IMR-90 (cell line): ENCODE measurements around the gene KLF1. TPM values are rescaled to one million over a fixed set of nuclear protein-coding genes. Genes with fewer than 3 reads are reported as not detected.

ENCODE experiments used
- ATAC-seq: fragments of 200-7000 bp; cut with Tn5 transposase; 2 replicates; pipeline ENCODE4 v1.9.1; 2020; ENCODE audit warnings: low read depth, mild to moderate bottlenecking, moderate library complexity
- BruUV-seq: library from RNA; stranded (reverse); fragments of 400-500 nt; replicated peaks from 2 replicates; lab custom pipeline; 2021; lab: Mats Ljungman, UMichigan
- CTCF ChIA-PET: fragments of 300-600 bp; formaldehyde crosslinking; extraction: SDS; loops from one replicate; lab custom pipeline; 2021; ENCODE audit warnings: antibody characterized with exemption; lab: Yijun Ruan, JAX
- POLR2A ChIA-PET: fragments of 300-600 bp; sonication (Branson Sonifier 250); formaldehyde crosslinking; loops from one replicate; lab custom pipeline; 2022; ENCODE audit warnings: antibody characterized with exemption; ENCODE audit not compliant: unreplicated experiment; lab: Charles Lee
- DNase-seq: peaks from one replicate; pipeline ENCODE4 v3.0.0; 2013
- H2AFZ ChIP-seq: replicated peaks from 2 replicates; pipeline ENCODE3; 2013; ENCODE audit warnings: low read length, mild to moderate bottlenecking; ENCODE audit not compliant: poor library complexity
- H2AK5ac ChIP-seq: 2 replicates; pipeline ENCODE4 v1.6.1; 2013; ENCODE audit warnings: low read depth, low read length, inconsistent platforms
- H2AK9ac ChIP-seq: replicated peaks from 2 replicates; pipeline ENCODE3; 2013; ENCODE audit warnings: mild to moderate bottlenecking, low read depth, low read length, moderate library complexity; ENCODE audit not compliant: poor library complexity
- H2BK120ac ChIP-seq: 2 replicates; pipeline ENCODE4 v1.6.1; 2013; ENCODE audit warnings: low read depth, low read length, inconsistent platforms
- H2BK15ac ChIP-seq: 3 replicates; pipeline ENCODE4 v1.6.1; 2013; ENCODE audit warnings: low read depth, low read length, inconsistent platforms
- H2BK20ac ChIP-seq: 2 replicates; pipeline ENCODE4 v1.6.1; 2013; ENCODE audit warnings: low read depth, mild to moderate bottlenecking, inconsistent platforms, low read length, moderate library complexity
- H2BK5ac ChIP-seq: 2 replicates; pipeline ENCODE4 v1.6.1; 2013; ENCODE audit warnings: mild to moderate bottlenecking, low read depth, low read length, inconsistent platforms; ENCODE audit not compliant: poor library complexity, severe bottlenecking
- H3K14ac ChIP-seq: replicated peaks from 2 replicates; pipeline ENCODE4 v1.6.1; 2013; ENCODE audit warnings: low read depth, low read length, inconsistent platforms
- H3K18ac ChIP-seq: 2 replicates; pipeline ENCODE4 v1.6.1; 2013; ENCODE audit warnings: low read depth, low read length, control low read depth
- H3K23ac ChIP-seq: 2 replicates; pipeline ENCODE4 v1.6.1; 2013; ENCODE audit warnings: low read depth, low read length, inconsistent platforms
- H3K27ac ChIP-seq: 2 replicates; pipeline ENCODE4 v1.5.1; 2013; ENCODE audit warnings: mild to moderate bottlenecking, control low read depth, low read length; ENCODE audit not compliant: insufficient read depth
- H3K27me3 ChIP-seq: 2 replicates; pipeline ENCODE4 v1.6.1; 2013; ENCODE audit warnings: low read length; ENCODE audit not compliant: control insufficient read depth, insufficient read depth
- H3K36me3 ChIP-seq: 2 replicates; pipeline ENCODE4 v1.6.1; 2013; ENCODE audit warnings: low read length, mixed read lengths; ENCODE audit not compliant: control insufficient read depth, insufficient read depth
- H3K4ac ChIP-seq: 2 replicates; pipeline ENCODE4 v1.6.1; 2013; ENCODE audit warnings: low read depth, low read length, inconsistent platforms
- H3K4me1 ChIP-seq: 2 replicates; pipeline ENCODE4 v1.6.1; 2013; ENCODE audit warnings: low read length, mixed read lengths; ENCODE audit not compliant: control insufficient read depth, insufficient read depth
- H3K4me2 ChIP-seq: 2 replicates; pipeline ENCODE4 v1.6.1; 2013; ENCODE audit warnings: low read depth, mild to moderate bottlenecking, control low read depth, low read length, moderate library complexity
- H3K4me3 ChIP-seq: 2 replicates; pipeline ENCODE4 v1.5.1; 2013; ENCODE audit warnings: low read depth, mild to moderate bottlenecking, control low read depth, low read length, moderate library complexity; ENCODE audit not compliant: insufficient read depth
- H3K56ac ChIP-seq: 2 replicates; pipeline ENCODE4 v1.6.1; 2013; ENCODE audit warnings: low read length, inconsistent platforms; ENCODE audit not compliant: insufficient read depth; ENCODE audit errors: extremely low read depth
- H3K79me1 ChIP-seq, 2 experiments: 2 replicates each; pipeline ENCODE4 v1.6.1; 2013; ENCODE audit warnings: low read length in 2 of 2, inconsistent platforms in 1 of 2, low read depth in 1 of 2
- H3K9ac ChIP-seq: 2 replicates; pipeline ENCODE4 v1.6.1; 2013; ENCODE audit warnings: low read depth, low read length, control low read depth
- H3K9me1 ChIP-seq: 2 replicates; pipeline ENCODE4 v1.6.1; 2013; ENCODE audit warnings: low read length, inconsistent platforms; ENCODE audit not compliant: insufficient read depth
- H3K9me3 ChIP-seq: 2 replicates; pipeline ENCODE4 v1.6.1; 2013; ENCODE audit warnings: low read length; ENCODE audit not compliant: control insufficient read depth, insufficient read depth
- H4K20me1 ChIP-seq: 2 replicates; pipeline ENCODE4 v1.6.1; 2013; ENCODE audit warnings: low read length, inconsistent platforms; ENCODE audit not compliant: insufficient read depth
- H4K5ac ChIP-seq: 2 replicates; pipeline ENCODE4 v1.6.1; 2013; ENCODE audit warnings: mild to moderate bottlenecking, low read depth, low read length, control low read depth
- H4K8ac ChIP-seq, 2 experiments: 2 replicates each; pipeline ENCODE4 v1.6.1; 2013; ENCODE audit warnings: low read depth in 2 of 2, low read length in 2 of 2, control low read depth in 1 of 2, inconsistent platforms in 1 of 2
- H4K91ac ChIP-seq: 2 replicates; pipeline ENCODE4 v1.6.1; 2013; ENCODE audit warnings: low read depth, low read length, inconsistent platforms; ENCODE audit not compliant: insufficient read depth
- BHLHE40 ChIP-seq: fragments of 150-350 bp; IDR thresholded peaks from 2 replicates; pipeline ENCODE4 v1.6.1; 2016; ENCODE audit warnings: mild to moderate bottlenecking, low read depth, low read length
- CHD1 ChIP-seq: IDR thresholded peaks from 2 replicates; pipeline ENCODE4 v1.6.1; 2012; ENCODE audit warnings: low read depth, low read length, improper control_type of control experiment
- CTCF ChIP-seq: conservative IDR thresholded peaks from 2 replicates; pipeline ENCODE4 v1.5.1; 2012; ENCODE audit warnings: mild to moderate bottlenecking, low read depth, low read length, improper control_type of control experiment
- FOS ChIP-seq: fragments of 150-350 bp; IDR thresholded peaks from 2 replicates; pipeline ENCODE4 v1.6.1; 2016; ENCODE audit warnings: low read depth, low read length
- MAFK ChIP-seq: IDR thresholded peaks from 2 replicates; pipeline ENCODE4 v1.6.1; 2012; ENCODE audit warnings: low read depth, low read length, improper control_type of control experiment
- MXI1 ChIP-seq: IDR thresholded peaks from 2 replicates; pipeline ENCODE4 v1.6.1; 2012; ENCODE audit warnings: low read depth, mild to moderate bottlenecking, low read length, moderate library complexity, borderline replicate concordance
- NFE2L2 ChIP-seq: fragments of 150-350 bp; IDR thresholded peaks from 2 replicates; pipeline ENCODE4 v1.6.1; 2016; ENCODE audit warnings: low read depth, mild to moderate bottlenecking, low read length
- POLR2A ChIP-seq: IDR thresholded peaks from 2 replicates; pipeline ENCODE4 v1.6.1; 2012; ENCODE audit warnings: mild to moderate bottlenecking, low read depth, low read length
- RFX5 ChIP-seq: IDR thresholded peaks from 2 replicates; pipeline ENCODE4 v1.8.0; 2012; ENCODE audit warnings: low read depth, mild to moderate bottlenecking, low read length, moderate library complexity
- SMC3 ChIP-seq: fragments of 150-350 bp; IDR thresholded peaks from 2 replicates; pipeline ENCODE4 v1.6.1; 2016; ENCODE audit warnings: low read depth, mild to moderate bottlenecking, antibody characterized with exemption, low read length, moderate library complexity
- USF2 ChIP-seq: fragments of 150-350 bp; IDR thresholded peaks from 2 replicates; pipeline ENCODE4 v1.6.1; 2017; ENCODE audit warnings: mild to moderate bottlenecking, antibody characterized with exemption, low read length, low read depth
- WGBS, 2 experiments: methylation state at CpG; one replicate each; pipeline versions ENCODE4 v1.1.5 to v1.1.7; 2013; ENCODE audit warnings: missing lambda C conversion rate in 2 of 2; ENCODE audit not compliant: insufficient read length in 1 of 2; ENCODE audit errors: extremely low coverage in 2 of 2; 5-methylcytosine and 5-hydroxymethylcytosine counted together
- dilution Hi-C: fragments of 300-500 bp; cut with HindIII; formaldehyde crosslinking; loops from one replicate; pipeline ENCODE4 v1.14.3; 2018; ENCODE audit warnings: low sequenced_read_pairs; ENCODE audit not compliant: unreplicated experiment
- in situ Hi-C: fragments of 300-500 bp; cut with MboI; formaldehyde crosslinking; loops from 3 replicates; pipeline ENCODE4 v1.14.3; 2019; ENCODE audit warnings: low sequenced_read_pairs, inconsistent platforms, mixed read lengths
- intact Hi-C: fragments of 100-400 bp; cut with micrococcal nuclease; formaldehyde crosslinking; loops from 2 replicates; pipeline ENCODE4 v1.10.0; 2022
- polyA plus RNA-seq, 3 experiments: library from polyadenylated mRNA; depleted of rRNA; stranded (reverse); fragments of >200 nt; gene quantifications; 2 replicates each; pipeline ENCODE4 v1.2.3, GENCODE V29; 2012; ENCODE audit warnings: low replicate concordance in 1 of 3
- total RNA-seq: library from RNA; depleted of rRNA; stranded (reverse); fragments of >200 nt; gene quantifications from 2 replicates; pipeline ENCODE4 v1.2.3, GENCODE V29; 2012
- TF ChIP-seq, protein P1 (sequence below): fragments of 150-350 bp; IDR thresholded peaks from 2 replicates; pipeline ENCODE4 v1.6.1; 2016; ENCODE audit warnings: low read depth, mild to moderate bottlenecking, low read length, moderate library complexity, borderline replicate concordance

Gene KLF1
- total and polyA plus RNA-seq, 2 of the 4 experiments (the other 2 are of a cell fraction) = not detected

- intact Hi-C loops = no loop called here
- peak overlapping the region; percentile 4; the same call in 1 of the 2 replicates for H3K4me2 ChIP-seq
- no peaks in the 10 kb centered on the region for H3K9me3 ChIP-seq
- ATAC-seq (peak; percentile 71), DNase-seq (peak; percentile 37)
- no peak overlapping the region for H3K27ac ChIP-seq
- H2BK20ac ChIP-seq = no peak overlapping the region
- no peak overlapping the region for H4K8ac ChIP-seq
- 54% methylated on average over 48 of the region's 70 CpGs; no CpG with 5 or more reads in 1 of the 2 experiments for WGBS, 2 experiments
- H3K36me3 ChIP-seq = peaks cover 9% of the 10 kb centered on the region; the same call in 1 of the 2 replicates
- H3K27me3 ChIP-seq = no peaks in the 10 kb centered on the region
- ChIA-PET CTCF (no interaction called here), POLR2A (no interaction called here)
- no peak overlapping the region for H4K5ac ChIP-seq
- H3K4me3 ChIP-seq = 0 out of 2 replicates have a peak overlapping the region, but pooled peaks have one; percentile 1
- H3K23ac ChIP-seq = no peak overlapping the region
- H3K4ac ChIP-seq = no peak overlapping the region
- H3K56ac ChIP-seq = no peak overlapping the region
- in situ Hi-C loops = no loop called here
- BruUV-seq = no TSS peak
- no peak overlapping the region for H3K18ac ChIP-seq
- no peak overlapping the region for H3K9ac ChIP-seq
- no peak overlapping the region for H2AK5ac ChIP-seq
- 0 out of 2 replicates have a peak, but pooled peaks cover 2% of the 10 kb centered on the region for H3K9me1 ChIP-seq
- no peak overlapping the region for H2BK120ac ChIP-seq
- H3K79me1 ChIP-seq = no peaks in the 10 kb centered on the region
- H2BK5ac ChIP-seq = no peak overlapping the region
- H4K20me1 ChIP-seq = no peaks in the 10 kb centered on the region
- no peak overlapping the region for H2BK15ac ChIP-seq
- peak overlapping the region; percentile 83 for H2AFZ ChIP-seq
- TF ChIP-seq SMC3 = no peak
- no peak for TF ChIP-seq CHD1
- TF ChIP-seq MXI1 = no peak
- TF ChIP-seq MAFK = no peak
- TF ChIP-seq FOS = no peak
- no peak for TF ChIP-seq POLR2A
- no peak for TF ChIP-seq BHLHE40
- TF ChIP-seq, protein P1, sequence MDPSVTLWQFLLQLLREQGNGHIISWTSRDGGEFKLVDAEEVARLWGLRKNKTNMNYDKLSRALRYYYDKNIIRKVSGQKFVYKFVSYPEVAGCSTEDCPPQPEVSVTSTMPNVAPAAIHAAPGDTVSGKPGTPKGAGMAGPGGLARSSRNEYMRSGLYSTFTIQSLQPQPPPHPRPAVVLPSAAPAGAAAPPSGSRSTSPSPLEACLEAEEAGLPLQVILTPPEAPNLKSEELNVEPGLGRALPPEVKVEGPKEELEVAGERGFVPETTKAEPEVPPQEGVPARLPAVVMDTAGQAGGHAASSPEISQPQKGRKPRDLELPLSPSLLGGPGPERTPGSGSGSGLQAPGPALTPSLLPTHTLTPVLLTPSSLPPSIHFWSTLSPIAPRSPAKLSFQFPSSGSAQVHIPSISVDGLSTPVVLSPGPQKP = no peak
- no peak for TF ChIP-seq CTCF
- no peak for TF ChIP-seq NFE2L2
- no peak for TF ChIP-seq RFX5
- no peak for TF ChIP-seq USF2
- peak overlapping the region; percentile 61 for H2AK9ac ChIP-seq
- H3K4me1 ChIP-seq = no peaks in the 10 kb centered on the region
- dilution Hi-C loops = no loop called here
- H4K91ac ChIP-seq = no peak overlapping the region
- no peak overlapping the region for H3K14ac ChIP-seq
Observed at GRCh38 chr19:12872941-12873890, 13.8 kb downstream of the KLF1 start.
